COR-L47 (cell line): ENCODE data around the gene GOLGA6A.
"Not testable (repeated sequence)": the region's sequence is repeated elsewhere in the genome, so short reads cannot be mapped to it uniquely, and the experiment has no call there.

Experiments
- DNase-seq: peaks from one replicate; lab custom pipeline; 2025; lab: John Stamatoyannopoulos, UW

The GOLGA6A gene

DNA sequence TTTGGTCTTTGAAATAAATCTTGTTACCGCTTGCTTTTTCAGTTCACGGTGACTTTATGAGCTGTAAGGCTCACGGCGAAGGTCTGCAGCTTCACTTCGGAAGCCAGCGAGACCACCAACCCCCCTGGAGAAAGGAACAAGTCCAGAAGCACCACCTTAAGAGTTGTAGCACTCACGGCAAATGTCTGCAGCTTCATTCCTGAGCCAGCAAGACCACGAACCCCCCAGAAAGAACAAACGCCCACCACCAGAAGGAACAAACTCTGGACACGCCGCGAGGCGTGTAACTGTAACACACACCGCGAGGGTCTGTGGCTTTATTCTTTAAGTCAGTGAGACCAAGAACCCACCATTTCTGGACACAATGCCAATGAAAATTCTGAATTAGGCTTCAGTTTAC lies 28.8 kb downstream of the GOLGA6A start:
- no peak for DNase-seq

DNA sequence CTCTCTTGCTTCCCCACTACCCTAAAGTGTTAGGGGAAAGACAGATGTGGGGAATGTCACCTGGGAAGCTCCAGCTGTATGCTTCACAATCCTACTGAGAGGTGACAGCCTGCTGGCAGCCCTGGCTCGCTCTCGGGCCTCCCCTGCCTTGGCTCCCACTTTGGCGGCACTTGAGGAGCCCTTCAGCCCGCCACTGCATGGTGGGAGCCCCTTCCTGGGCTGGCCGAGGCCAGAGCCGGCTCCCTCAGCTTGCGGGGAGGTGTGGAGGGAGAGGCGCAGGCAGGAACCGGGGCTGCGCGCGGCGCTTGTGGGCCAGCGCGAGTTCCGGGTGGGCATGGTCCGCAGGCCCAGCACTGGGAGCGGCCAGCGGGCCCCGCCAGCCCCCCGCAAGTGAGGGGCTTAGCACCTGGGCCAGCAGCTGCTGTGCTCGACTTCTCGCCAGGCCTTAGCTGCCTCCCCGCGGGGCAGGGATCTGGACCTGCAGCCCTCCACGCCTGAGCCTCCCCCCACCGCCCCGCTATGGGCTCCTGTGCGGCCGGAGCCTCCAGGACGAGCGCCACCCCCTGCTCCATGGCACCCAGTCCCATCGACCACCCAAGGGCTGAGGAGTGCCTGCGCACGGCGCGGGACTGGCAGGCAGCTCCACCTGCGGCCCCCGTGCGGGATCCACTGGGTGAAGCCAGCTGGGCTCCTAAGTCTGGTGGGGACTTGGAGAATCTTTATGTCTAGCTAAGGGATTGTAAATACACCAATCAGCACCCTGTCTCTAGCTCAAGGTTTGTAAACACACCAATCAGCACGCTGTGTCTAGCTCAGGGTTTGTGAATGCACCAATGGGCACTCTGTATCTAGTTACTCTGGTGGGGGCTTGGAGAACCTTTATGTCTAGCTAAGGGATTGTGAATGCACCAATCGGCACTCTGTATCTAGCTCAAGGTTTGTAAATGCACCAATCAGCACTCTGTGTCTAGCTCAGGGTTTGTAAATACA lies 29.8 kb downstream of the GOLGA6A start:
- DNase-seq = not testable (repeated sequence)

DNA sequence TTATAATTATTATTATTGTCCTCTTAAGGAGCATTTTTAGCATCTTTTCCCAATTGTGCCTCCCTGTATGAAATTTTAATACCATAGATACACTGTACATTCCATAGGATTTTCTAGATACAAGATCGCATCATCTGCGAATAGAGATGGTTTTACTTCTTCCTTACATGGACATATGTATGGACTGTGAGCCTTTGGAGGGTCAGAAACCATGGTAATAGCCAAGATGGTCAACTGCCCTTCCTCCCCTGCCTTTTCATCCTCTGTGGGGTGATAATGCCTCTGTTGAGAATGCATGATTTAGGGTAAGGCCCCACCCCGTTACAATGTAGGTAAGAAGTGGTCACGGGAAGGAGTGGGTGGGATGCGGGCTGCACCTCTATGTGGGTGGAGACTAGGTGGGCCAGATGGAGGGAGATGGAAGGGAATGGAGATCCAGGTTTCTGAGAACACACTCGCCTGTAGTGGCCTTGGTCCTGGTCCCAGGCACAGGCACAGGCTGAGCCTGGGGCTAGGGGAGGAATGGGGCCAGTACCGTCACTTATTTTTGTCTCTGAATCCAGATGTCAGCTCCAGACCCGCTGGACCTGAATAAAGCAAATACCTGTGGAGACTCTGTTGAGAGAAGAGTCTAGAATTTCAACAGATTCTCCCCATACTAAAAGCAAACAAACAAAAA lies 31.7 kb downstream of the GOLGA6A start:
- no peak for DNase-seq

DNA sequence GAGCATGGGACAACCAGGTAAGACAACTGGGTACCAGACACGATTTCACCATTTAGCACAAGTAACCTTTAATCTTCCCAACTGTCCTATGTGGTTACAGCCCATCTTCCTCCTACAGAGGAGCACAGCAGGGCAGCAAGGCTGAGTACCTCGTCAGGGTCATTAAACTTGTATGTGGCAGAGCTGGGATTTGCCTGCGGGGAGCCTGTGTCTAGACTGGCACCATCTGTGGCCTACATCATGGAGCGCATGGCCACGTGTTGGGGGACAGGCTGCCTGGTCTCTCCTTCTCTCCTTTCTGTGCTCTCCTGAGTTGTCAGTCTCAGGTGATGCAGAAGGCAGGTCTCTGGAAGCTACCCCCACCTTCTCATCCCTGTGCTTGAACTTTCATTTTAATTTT lies 32.2 kb downstream of the GOLGA6A start:
- no peak for DNase-seq

DNA sequence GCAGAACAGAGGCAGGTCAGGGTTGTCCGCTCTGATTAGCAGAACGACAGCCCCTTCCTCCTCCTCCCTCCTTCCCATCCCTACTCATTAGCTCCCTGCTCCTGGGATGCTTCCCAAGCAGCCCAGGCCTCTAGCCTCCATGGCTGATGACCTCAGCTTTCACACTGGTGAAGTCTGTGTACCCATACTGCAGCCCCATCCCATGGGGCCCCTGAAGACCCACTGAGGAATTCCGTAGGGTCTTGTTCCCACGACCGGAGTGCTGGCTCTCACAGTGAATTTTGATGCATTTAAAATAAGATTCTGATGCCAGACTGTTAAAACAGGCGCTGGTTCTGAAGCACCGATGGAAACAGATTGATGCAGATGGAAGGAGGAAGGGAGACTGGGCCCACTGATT lies 36.1 kb downstream of the GOLGA6A start:
- DNase-seq = no peak

DNA sequence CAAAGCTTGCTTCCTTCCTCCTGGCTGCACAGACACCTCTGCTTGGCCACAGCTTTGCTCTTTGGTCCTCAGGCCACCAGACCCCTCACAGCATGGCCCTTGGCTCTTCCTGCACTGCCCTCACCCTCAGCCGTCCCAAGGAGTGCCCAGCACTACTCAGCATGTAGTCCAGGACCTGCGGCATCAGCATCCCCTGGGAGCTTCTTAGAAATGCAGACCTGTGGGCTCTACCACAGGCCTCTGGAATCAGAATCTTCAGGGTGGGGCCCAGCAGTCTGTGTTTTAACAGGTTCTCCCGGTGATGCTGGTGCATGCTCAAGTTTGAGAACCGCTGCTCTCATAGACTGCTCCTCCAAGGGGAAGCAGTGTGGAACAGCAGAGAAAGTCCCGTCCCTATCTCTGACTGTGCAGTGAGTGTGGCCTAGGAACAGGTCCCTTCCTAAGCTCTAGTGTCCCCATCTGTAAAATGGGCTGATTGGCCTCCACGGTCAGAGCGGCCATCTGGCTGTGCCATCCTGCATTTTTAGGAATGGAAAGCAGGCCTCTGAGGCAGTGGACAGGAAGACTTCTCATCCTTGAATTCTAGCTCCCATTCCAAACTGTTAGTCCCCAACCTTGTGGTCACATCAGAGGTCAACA lies 36.6 kb downstream of the GOLGA6A start:
- DNase-seq = no peak

DNA sequence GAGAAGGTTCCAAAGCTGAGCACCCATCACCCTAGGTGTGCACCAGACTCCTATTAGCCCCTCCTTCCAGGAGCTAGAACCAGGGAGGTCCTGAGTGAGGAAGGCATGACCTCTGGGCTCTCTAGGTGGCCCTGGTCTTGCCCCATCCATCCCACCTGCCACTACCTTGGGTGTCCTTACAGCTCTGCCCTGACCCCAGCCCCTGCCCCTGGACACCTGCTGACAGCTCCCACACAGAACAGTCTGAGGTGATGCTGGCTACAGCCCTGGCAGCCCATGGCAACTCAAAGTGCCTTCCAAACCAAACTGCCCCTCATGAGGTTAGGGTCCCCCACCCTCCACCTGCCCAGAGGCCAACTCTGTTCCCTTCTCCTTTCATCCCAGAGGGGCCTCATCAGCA lies 37.2 kb downstream of the GOLGA6A start:
- no peak for DNase-seq

DNA sequence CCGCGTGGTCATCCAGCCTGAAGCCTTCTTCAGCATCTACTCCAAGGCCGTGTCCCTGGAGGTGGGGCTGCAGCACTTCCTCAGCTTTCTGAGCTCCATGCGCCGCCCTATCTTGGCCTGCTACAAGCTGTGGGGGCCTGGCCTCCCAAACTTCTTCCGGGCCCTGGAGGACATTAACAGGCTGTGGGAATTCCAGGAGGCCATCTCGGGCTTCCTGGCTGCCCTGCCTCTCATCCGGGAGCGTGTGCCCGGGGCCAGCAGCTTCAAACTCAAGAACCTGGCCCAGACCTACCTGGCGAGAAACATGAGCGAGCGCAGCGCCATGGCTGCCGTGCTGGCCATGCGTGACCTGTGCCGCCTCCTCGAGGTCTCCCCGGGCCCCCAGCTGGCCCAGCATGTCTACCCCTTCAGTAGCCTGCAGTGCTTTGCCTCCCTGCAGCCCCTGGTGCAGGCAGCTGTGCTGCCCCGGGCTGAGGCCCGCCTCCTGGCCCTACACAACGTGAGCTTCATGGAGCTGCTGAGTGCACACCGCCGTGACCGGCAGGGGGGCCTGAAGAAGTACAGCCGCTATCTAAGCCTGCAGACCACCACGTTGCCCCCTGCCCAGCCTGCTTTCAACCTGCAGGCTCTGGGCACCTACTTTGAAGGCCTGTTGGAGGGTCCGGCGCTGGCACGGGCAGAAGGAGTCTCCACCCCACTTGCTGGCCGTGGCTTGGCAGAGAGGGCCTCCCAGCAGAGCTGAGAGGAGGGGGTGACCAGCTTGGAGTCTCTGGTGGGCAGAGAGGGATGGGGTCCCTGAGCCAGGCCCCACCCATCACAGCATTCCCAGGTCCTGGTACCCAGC lies 37.9 kb downstream of the GOLGA6A start:
- no peak for DNase-seq

DNA sequence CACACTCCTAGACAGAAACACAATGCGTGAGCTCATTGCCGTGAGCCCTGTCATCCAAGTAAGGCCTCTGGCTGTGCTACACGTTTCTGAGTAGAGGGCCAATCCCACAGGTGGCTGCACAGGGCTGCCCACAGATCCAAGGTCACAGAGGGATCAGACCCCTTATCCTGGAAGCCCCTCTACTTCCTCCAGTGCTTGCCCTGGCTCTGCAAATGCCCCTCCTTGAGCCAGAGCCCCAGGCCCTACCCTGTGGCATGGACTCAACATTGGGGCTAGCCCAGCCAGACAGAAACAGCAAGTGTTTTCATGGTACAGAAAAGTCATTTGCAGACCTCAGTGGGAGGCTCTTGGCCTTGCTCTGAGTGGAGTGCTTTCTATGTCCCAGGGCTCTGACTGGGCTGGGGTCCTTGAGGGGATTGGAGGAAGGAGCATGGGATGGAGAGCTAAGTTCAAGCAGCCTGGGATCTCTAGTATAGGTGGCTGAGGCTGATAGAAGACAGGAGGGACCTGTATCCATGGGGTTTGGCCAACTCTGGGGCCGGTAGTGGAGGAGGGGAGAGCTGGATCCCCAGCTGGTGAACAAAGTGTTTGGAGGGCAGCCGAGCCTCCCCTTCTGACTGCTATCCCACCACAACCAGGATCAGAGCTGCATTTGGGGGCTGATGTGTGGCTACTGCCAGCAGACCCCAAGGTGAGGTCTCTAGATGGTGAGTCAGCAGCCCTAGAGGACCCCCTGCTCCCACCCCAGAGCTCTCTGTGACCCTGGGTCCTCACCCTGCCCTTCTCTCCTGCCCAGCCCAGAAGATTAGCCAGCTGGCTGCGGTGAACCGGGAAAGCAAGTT lies 38.7 kb downstream of the GOLGA6A start:
- no peak for DNase-seq

DNA sequence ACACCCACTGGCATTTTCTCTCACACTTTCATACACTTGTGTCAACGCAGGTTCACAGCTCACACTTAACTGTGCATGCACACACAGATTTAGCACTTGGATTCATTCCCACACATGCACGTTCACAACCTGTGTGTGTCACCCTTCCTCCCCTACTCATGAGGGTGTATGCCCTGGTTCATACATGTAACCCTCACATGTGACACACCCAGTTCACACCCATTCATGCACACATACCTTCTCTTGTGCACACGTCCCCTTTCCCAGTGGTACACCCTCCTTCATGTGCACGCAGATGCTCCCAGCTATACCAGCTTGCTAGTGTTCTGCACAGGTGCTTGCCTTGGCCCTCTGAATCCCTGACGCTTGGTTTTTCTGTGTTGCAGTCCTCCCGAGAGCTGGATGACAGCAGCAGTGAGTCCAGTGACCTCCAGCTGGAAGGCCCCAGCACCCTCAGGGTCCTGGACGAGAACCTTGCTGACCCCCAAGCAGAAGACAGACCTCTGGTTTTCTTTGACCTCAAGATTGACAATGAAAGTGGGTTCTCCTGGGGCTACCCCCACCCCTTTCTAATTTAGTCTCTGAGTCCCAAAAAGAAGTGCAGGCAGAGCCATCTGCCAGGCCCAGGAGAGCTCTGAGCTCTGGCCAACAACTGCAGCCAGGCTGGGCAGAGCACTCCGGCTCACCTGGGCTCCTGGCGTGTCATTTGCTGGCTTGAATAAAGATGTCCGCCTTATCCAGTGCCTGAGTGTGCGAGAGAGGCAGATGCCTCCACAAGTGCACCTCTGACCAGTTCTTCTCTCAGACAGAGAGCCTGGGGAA lies 39.5 kb downstream of the GOLGA6A start:
- no peak for DNase-seq

DNA sequence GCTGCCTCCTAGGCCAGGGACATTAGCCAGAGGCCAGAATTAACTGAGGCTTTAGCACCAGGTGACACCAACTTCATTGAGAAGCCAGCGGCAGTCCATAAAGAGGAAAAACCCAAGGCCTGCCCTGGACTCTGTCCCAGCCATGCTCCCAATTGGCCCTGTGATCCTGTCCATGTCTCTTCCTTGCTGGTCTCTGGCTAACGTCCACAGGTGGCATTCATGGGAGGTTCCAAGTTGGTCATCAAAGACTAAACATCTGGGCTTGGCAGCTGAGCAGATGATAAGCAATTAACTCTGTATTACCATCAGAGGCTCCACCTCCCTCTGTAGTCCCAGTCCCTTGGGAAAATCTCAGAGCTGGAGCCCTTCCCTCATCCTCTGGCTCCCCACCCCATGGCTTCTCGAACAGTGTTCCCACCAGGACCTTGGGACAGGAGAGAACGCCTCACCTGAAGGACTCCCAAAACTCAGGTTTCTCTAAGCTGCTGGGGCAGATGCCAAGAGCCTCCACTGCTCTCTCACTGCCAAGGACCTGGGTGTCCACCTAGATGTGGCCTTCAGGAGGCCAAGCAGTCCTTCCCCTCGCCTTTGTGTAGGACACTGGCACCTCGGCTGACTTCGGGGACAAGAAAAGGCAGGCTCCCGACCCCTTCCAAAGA lies 40.4 kb downstream of the GOLGA6A start:
- no peak for DNase-seq

DNA sequence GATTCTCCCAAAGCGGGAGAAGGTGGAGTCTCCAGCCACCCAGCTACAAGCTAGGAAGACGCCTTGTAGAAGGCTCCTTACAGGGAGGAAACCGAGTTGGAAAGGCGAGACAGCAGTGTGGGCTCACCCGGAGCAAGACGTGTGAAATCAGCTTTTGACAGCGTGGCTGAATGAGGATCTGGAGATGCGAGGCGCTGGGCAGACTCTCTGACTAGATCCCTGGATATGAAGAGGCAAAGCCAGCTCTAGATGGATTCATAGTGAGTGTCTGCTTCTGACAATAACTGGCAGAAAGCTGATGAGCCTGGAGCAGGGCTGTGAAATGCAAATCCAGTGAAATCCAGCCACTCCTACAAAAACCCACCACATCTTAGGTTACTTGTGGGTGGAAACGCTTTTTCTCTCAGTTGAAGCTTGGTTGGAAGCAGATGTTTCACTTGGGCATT lies 41.0 kb downstream of the GOLGA6A start:
- DNase-seq = no peak

DNA sequence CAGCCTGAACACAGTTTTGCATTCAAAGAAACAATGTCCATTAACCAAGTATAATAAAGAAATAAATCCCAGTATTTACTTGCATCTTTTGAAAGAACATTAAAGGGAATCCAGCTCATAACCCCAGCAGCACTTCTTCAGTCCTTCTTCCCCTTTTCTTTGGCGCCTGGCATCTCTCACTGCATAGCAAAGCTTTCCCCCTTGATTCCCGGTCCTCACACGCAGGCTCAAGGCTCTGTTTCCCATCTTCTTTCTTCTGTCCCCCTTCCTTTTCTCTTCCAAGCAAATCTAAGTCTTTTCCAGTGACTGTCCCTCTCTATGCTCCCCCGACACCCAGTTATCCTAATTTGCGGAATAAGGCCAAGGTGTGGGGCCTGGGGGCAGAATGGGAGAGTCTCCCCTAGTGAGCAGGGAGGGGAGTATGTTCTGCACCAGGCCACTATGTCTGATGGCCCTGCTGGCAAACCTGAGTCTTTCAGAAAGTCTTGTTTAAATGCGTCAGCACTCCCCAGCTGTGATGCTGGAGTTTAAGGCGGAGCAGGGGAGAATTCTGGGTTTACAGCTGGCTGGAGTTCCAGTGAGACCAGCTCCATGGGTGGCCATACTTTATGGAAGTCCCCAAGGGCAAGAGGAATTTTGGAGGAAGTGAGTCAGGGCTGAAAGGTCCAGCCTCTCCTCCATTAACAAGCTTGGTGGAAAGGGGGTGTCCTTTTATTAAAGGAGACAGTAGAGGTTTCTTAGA lies 42.1 kb downstream of the GOLGA6A start:
- no peak for DNase-seq

DNA sequence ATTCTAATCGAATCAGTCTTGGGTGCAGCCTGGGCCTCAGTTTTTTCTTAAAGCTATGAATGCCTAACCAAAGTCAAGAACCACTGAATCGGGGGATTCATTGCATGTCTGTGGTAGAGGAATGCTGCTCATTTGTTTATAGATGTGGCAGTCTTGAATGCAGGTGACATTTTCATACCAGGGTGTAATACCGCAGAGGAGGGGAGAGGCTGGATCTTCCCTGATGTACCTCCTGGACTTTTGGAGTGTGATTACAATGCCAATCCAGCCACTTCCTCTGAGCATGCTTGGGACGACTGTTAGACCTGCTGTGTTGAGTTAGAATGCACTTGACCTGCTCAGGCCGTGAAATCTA lies 42.7 kb downstream of the GOLGA6A start:
- DNase-seq = no peak

DNA sequence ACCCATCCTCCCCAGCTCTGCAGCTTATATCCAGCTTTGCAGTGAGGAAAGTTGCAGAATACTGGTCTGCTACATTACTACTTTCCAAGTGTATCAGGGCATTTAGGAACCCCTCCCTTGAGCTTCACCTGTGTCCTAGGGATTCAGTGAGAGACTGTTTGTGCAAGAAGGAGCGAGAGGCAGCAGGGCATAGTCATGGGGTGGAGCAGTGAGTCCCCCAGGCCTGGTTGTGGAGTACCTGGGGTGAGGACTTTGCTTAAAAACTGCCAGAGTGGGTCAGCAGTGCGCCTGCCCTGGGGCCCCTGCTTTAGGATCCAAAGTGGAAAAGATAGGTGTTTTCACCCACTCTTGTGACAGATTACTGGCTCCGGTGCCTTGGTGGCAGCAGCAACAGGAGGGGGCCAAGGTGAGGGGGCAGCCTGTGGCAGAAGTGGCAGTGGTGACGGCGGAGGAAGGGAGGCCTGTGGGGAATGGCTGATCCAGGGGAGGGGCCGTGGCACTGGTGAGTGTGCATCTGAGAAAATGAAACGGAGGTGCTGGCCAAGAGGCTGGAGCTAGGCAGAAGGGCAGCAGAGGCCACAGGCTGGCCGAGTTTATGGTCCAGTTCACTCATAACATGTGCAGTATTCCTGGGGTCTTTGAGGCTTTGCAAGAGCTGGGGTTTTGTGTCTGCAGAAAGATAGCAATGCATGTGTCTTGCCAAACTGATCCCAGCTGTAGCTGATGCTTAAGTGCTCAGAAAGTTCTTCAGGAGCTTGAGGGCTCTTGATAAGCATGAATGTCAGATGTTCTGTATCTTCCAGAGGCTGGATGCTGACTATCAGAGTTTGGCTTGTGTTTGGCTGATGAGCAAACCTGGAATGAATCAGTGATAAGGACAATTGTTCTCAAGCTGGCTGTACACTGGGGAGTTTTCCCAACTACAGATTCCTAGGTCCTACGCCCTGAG lies 43.4 kb downstream of the GOLGA6A start:
- no peak for DNase-seq

DNA sequence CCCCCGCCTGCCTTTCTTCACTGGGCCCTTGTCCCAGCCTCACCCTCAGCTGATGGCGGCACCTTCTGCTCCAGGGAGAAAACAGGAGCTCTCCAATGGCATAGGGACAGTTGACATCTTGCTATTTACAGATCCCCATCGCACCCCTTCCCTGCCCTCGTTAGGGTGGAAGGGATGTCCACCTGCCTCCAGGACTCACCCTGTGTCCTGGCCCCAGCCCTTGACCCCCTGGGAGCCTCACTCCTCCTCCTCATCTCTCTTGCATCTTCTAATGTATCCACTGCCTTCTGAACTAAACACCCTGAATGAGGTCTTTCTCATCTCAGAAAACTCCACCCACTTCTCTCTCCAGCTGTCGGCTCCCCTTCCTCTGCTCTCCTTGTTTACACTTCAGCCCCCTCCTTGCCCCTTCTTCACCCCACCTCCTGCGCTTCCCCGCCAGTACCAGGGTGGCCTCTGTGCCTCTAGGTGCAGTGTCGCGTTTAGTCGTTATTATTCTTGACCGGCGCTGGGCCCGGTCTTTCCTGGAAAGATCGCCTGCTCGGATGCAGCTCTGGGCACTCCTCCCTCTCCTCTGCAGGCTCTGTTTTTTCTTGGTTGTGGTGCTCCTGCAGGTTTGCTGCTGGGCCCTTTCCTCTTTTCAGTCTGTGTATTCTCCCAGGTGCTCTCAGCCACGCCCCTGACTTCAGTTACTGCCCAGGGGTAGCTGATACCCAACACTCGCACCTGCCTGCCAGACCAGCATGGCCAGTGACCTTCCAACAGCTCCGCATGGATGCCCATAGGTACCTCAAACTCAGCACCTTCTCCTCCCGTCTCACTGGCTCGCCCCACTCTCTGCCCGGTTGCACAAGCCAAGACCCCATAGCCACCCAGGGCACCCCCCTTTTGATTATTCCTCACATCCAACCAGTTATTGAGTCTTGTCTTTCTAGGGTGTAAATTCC lies 44.9 kb downstream of the GOLGA6A start:
- no peak for DNase-seq
